Right cardiac atrium (tissue), 5 donors: ENCODE results near the gene SYNE1. TPM values are rescaled to one million over a fixed set of nuclear protein-coding genes. Genes with fewer than 3 reads are reported as not detected.

ENCODE experiments used
- ATAC-seq, 2 donors: fragments of 200-7000 bp; cut with Tn5 transposase; one replicate each; pipeline versions ENCODE4 v1.8.0 to v1.9.1; 2020; ENCODE audit warnings: moderate library complexity in 2 of 2, mild to moderate bottlenecking in 1 of 2
- DNase-seq, 3 donors: peaks; one replicate each; pipeline ENCODE4 v3.0.0-alpha.2; 2020
- H3K27ac ChIP-seq: one replicate; pipeline ENCODE4 v1.5.1; 2013; ENCODE audit warnings: mild to moderate bottlenecking, low read length, control low read depth, moderate library complexity
- H3K27me3 ChIP-seq: one replicate; pipeline ENCODE4 v1.6.1; 2013; ENCODE audit not compliant: control insufficient read depth, insufficient read depth
- H3K4me1 ChIP-seq: one replicate; pipeline ENCODE4 v1.6.1; 2013; ENCODE audit warnings: low read length; ENCODE audit not compliant: control insufficient read depth, insufficient read depth
- H3K4me3 ChIP-seq: one replicate; pipeline ENCODE4 v1.5.1; 2013; ENCODE audit warnings: low read length, control low read depth
- H3K9me3 ChIP-seq: one replicate; pipeline ENCODE4 v1.6.1; 2013; ENCODE audit warnings: low read length; ENCODE audit not compliant: control insufficient read depth
- WGBS: extraction: QIAGEN DNeasy Blood & Tissue Kit; methylation state at CpG from one replicate; pipeline ENCODE4 v1.1.7; 2013; 5-methylcytosine and 5-hydroxymethylcytosine counted together
- intact Hi-C, 4 donors: fragments of 100-400 bp; cut with DNase I; formaldehyde crosslinking; loops; one replicate each; pipeline versions ENCODE4 v1.11.0 to v1.14.0; 2022 to 2023
- polyA plus RNA-seq: library from polyadenylated mRNA; stranded (reverse); fragments of 200-250 nt; gene quantifications from one replicate; pipeline ENCODE4 v1.2.3, GENCODE V29; 2013
- total RNA-seq, 4 donors: library from RNA; stranded (reverse); fragmentation: NEBNext Ultra II Directional; extraction: Animal tissue kit (Norgen Biotek cat#: 25700); gene quantifications; one replicate each; pipeline ENCODE4 v1.2.1, GENCODE V29; 2021
- donor health status: healthy with polysubstance abuse.
- donor health status: DM: no; HTN: yes; CAD: no.
- donor health status: DM: no; HTN: no; CAD: no.
- donor health status: DM: no; HTN: yes; CAD: no; lungs with severe emphysema.
- donor health status: DM: yes; HTN: yes; CAD: no.

SYNE1 gene
- total and polyA plus RNA-seq, 5 donors = 71.7 to 162 (median 116) TPM

GRCh38 chr6:152170702-152171667, 466.2 kb downstream of the SYNE1 start:
- Histone ChIP-seq H3K4me1 (peaks cover 4% of the 10 kb centered on the region), H3K27me3 (no peaks in the 10 kb centered on the region), H3K9me3 (no peaks in the 10 kb centered on the region), H3K4me3 (no peak overlapping the region), H3K27ac (peak overlapping the region; percentile 89)
- WGBS = 77% methylated on average over 13 of the region's 13 CpGs
- DNase-seq = no peak
- ATAC-seq = peak in 1 of 2 donors; percentile 33
- intact Hi-C loops = no loop called here

GRCh38 chr6:152170313-152170701, 466.9 kb downstream of the SYNE1 start:
- intact Hi-C loops = no loop called here
- H3K4me1 ChIP-seq = peaks cover 4% of the 10 kb centered on the region
- whole genome bisulfite sequencing = 88% methylated on average over 4 of the region's 4 CpGs
- H3K4me3 ChIP-seq = no peak overlapping the region
- DNase-seq = no peak
- H3K27ac ChIP-seq = peak overlapping the region; percentile 78
- no peaks in the 10 kb centered on the region for H3K9me3 ChIP-seq
- H3K27me3 ChIP-seq = no peaks in the 10 kb centered on the region
- no peak for ATAC-seq

GRCh38 chr6:152167641-152168603, 469.2 kb downstream of the SYNE1 start:
- intact Hi-C loops = no loop called here
- DNase-seq = no peak
- H3K4me1 ChIP-seq = peaks cover 6% of the 10 kb centered on the region
- H3K9me3 ChIP-seq = no peaks in the 10 kb centered on the region
- peak; percentile 77 for ATAC-seq
- H3K4me3 ChIP-seq = peak overlapping the region; percentile 48
- H3K27ac ChIP-seq = peak overlapping the region; percentile 100
- H3K27me3 ChIP-seq = no peaks in the 10 kb centered on the region
- WGBS = 64% methylated on average over 13 of the region's 13 CpGs

- Histone ChIP-seq H3K4me3 (peak overlapping the region; percentile 27), H3K27me3 (no peaks in the 10 kb centered on the region), H3K9me3 (no peaks in the 10 kb centered on the region), H3K27ac (no peak overlapping the region), H3K4me1 (peaks cover 6% of the 10 kb centered on the region)
- ATAC-seq = peak; percentile 33 to 36
- intact Hi-C loops = no loop called here
- DNase-seq = no peak
- WGBS = 46% methylated on average over 5 of the region's 5 CpGs
Observed at GRCh38 chr6:152166897-152167296, 470.3 kb downstream of the SYNE1 start.

GRCh38 chr6:152166497-152166896, 470.7 kb downstream of the SYNE1 start:
- Histone ChIP-seq H3K27me3 (no peaks in the 10 kb centered on the region), H3K4me1 (peaks cover 6% of the 10 kb centered on the region), H3K27ac (no peak overlapping the region), H3K4me3 (peak overlapping the region; percentile 27), H3K9me3 (no peaks in the 10 kb centered on the region)
- ATAC-seq = no peak
- DNase-seq = no peak
- 63% methylated on average over 4 of the region's 4 CpGs for WGBS
- intact Hi-C loops = no loop called here

GRCh38 chr6:152164957-152165356, 472.2 kb downstream of the SYNE1 start:
- Histone ChIP-seq H3K4me3 (no peak overlapping the region), H3K4me1 (peaks cover 3% of the 10 kb centered on the region), H3K9me3 (no peaks in the 10 kb centered on the region), H3K27me3 (no peaks in the 10 kb centered on the region), H3K27ac (no peak overlapping the region)
- intact Hi-C loops = no loop called here
- DNase-seq (no peak), ATAC-seq (no peak)
- 84% methylated on average over 5 of the region's 5 CpGs for WGBS

GRCh38 chr6:152161501-152161900, 475.7 kb downstream of the SYNE1 start:
- DNase-seq (no peak), ATAC-seq (no peak)
- Histone ChIP-seq H3K4me1 (peaks cover 3% of the 10 kb centered on the region), H3K4me3 (no peak overlapping the region), H3K27ac (no peak overlapping the region), H3K9me3 (no peaks in the 10 kb centered on the region), H3K27me3 (no peaks in the 10 kb centered on the region)
- intact Hi-C loops = no loop called here

GRCh38 chr6:152160346-152160745, 476.8 kb downstream of the SYNE1 start:
- intact Hi-C loops = no loop called here
- Histone ChIP-seq H3K4me1 (peaks cover 4% of the 10 kb centered on the region), H3K4me3 (no peak overlapping the region), H3K27ac (no peak overlapping the region), H3K9me3 (no peaks in the 10 kb centered on the region), H3K27me3 (no peaks in the 10 kb centered on the region)
- DNase-seq = no peak
- 88% methylated on average over 3 of the region's 3 CpGs for WGBS
- no peak for ATAC-seq

- 83% methylated on average over 8 of the region's 8 CpGs for WGBS
- Histone ChIP-seq H3K27me3 (no peaks in the 10 kb centered on the region), H3K4me3 (no peak overlapping the region), H3K4me1 (peaks cover 2% of the 10 kb centered on the region), H3K9me3 (no peaks in the 10 kb centered on the region), H3K27ac (no peak overlapping the region)
- intact Hi-C loops = loop anchor here in 1 of 4 donors (10.0 kb wide), 1 partner anchor 49 kb away; no protein-coding TSS in a partner anchor
- no peak for ATAC-seq
- DNase-seq = no peak
Observed at GRCh38 chr6:152155792-152156191, 481.4 kb downstream of the SYNE1 start.

- no peak for ATAC-seq
- Histone ChIP-seq H3K4me3 (no peak overlapping the region), H3K9me3 (no peaks in the 10 kb centered on the region), H3K27me3 (no peaks in the 10 kb centered on the region), H3K27ac (no peak overlapping the region), H3K4me1 (peaks cover 2% of the 10 kb centered on the region)
- DNase-seq = no peak
- WGBS = 88% methylated on average over 17 of the region's 17 CpGs
- intact Hi-C loops = loop anchor here in 1 of 4 donors (10.0 kb wide), 1 partner anchor 50 kb away; no protein-coding TSS in a partner anchor
Observed at GRCh38 chr6:152154559-152155356, 482.4 kb downstream of the SYNE1 start.
